GM13977 (cell line): Measurements from ENCODE around the gene PTTG1IP.

Experiments used
- DNase-seq: peaks from one replicate; pipeline ENCODE4 v3.0.0; 2012; ENCODE audit warnings: low spot score
- CTCF ChIP-seq: IDR thresholded peaks from 2 replicates; pipeline ENCODE4 v1.5.1; 2012; ENCODE audit warnings: mild to moderate bottlenecking, control low read depth; ENCODE audit not compliant: insufficient read depth; ENCODE audit errors: extremely low read depth, missing control alignments
- in situ Hi-C: fragments of 300-500 bp; cut with MboI; formaldehyde crosslinking; loops from one replicate; pipeline ENCODE4 v1.12.0; 2022; ENCODE audit warnings: low sequenced_read_pairs, low pct_unique_long_range_greater_than_20kb, mixed read lengths, inconsistent platforms; ENCODE audit not compliant: unreplicated experiment

Gene PTTG1IP, protein sequence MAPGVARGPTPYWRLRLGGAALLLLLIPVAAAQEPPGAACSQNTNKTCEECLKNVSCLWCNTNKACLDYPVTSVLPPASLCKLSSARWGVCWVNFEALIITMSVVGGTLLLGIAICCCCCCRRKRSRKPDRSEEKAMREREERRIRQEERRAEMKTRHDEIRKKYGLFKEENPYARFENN

DNA sequence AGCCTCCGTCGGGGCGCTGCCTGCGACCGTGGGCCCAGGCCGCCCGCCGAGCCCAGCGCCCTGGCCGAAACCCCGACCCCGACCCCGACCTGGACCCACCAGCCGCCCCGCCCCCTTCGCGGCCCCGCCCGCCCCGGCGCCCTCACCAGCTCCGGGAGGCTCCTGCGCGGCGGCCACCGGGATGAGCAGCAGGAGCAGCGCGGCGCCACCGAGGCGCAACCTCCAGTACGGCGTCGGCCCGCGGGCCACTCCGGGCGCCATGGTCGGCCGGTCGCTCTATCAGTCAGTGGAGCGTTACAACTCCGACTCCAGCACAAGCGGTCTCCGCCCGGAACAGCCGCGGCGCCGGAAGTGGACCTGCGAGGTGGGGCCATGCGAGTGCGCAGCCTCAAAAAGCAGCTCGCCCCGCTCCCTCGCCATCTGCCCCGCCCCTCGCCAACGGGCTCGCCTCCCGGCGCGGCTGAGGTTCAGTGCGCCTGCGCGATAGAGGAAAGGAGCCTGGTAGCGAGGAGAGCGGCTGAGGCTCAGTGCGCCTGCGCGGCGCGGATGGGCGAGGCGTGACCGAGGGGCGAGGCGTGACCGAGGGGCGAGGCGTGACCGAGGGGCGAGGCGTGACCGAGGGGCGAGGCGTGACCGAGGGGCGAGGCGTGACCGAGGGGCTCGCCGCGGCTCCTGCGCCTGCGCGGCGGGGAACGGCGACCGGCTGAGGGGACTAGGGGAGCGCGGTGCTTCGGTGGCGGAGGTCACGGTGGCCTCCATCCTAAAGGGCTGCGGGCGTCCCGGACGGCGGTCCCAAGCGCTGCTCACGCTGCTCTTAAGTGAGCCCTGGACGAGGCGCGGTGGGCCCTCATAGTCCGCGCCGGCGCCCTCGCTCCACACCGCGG lies at the start of gene PTTG1IP:
PTTG1IP (minus strand) TSS at position 335 of the 884 bp plus-strand sequence; CDS start at position 261, 74 bp downstream.
- DNase-seq: peak; percentile 100
- no peak for TF ChIP-seq CTCF
- in situ Hi-C loops: no loop called here

- no peak for DNase-seq
- in situ Hi-C loops: loop anchor here (10.0 kb wide), 1 partner anchor 127 kb away; no protein-coding TSS in a partner anchor
- TF ChIP-seq CTCF: no peak
These were observed 48.4 kb upstream of the PTTG1IP start for GRCh38 chr21:44921928-44922327.

DNA sequence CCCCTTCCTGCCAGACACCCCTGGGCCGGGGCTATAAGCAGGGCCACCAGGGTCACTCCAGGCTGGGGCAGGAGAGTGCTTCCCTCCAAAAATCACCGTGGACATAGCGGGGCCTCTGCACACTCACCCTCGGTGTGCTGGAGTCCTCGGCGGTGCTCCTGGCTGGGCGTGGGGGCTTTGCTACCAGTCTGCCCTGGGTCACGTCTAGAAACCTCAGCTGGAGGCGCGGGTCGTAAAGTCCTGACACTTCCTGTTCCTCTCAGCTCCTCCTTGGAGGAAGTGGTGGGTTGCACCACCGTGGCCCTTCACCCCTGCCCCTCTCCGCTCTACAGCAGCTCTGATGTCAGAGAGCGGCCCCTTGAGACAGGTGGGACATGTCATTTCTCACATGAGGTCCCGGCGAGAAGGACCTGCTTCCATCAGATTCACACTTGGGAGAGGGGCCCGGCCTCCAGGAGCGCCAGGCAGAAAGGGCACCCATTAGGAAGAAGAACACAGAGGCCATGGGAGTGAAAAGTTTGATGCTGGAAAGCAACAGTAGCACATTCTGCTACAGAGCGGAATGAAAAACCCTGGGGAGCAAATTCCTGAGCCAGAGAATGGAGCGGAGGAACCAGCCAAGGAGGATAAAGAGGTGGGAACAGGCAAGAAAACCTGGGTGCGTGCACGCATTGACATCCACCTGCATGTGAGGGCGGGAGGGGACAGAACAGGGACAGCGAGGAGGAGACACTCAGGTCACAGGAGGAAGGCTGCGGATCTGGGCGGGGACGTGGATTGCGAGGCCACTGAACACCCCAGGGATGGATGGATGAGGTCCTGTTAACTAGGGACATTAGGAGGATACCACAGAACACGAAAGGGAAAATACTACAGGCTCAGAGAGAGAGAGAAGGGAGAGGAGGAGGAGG lies 47.5 kb upstream of the PTTG1IP start, which contains the start of gene ITGB2:
ITGB2 (minus strand) TSS at position 206 of the 911 bp plus-strand sequence. CDS start 10,117 bp downstream, outside the sequence.
- in situ Hi-C loops: loop anchor here (10.0 kb wide), 1 partner anchor 126 kb away; no protein-coding TSS in a partner anchor
- TF ChIP-seq CTCF: no peak
- peak; percentile 71 for DNase-seq

DNA sequence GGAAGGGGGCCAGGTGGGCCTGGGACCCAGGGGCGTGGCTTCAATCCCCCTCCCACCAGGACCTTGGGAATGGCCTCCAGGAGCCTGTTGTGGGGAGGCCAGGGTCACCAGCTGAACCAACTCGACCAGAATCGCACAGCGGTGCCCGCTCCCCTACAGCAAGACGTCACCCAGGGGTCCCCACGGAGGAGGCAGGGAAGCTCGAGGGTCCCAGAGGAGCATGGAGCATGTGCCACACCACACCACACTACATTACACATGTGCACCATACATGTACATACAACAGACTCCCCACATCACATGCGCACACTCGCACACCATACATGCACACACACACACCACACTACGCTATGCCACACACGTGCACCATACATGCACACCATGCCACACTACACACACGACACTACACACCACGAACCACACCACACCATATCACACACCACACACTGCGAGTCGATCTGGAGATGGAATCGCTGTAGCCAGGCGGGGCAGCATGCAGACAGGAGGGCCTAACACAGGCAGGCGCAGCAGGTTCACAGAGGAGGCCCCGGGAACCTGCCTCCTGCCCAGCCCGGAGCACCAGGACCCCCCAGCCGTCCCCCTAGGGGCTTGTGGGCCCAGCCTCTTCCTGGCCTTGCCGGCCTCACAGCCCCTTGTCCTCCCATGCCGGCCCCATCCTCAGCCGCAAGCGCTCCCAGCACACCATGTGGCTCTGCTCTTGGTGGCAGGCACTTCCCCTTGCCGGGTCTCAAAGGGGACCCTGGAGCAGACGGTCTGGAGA lies 46.6 kb upstream of the PTTG1IP start:
- TF ChIP-seq CTCF: peak; percentile 3
- in situ Hi-C loops: loop anchor here (10.0 kb wide), 1 partner anchor 125 kb away; no protein-coding TSS in a partner anchor
- no peak for DNase-seq

DNA sequence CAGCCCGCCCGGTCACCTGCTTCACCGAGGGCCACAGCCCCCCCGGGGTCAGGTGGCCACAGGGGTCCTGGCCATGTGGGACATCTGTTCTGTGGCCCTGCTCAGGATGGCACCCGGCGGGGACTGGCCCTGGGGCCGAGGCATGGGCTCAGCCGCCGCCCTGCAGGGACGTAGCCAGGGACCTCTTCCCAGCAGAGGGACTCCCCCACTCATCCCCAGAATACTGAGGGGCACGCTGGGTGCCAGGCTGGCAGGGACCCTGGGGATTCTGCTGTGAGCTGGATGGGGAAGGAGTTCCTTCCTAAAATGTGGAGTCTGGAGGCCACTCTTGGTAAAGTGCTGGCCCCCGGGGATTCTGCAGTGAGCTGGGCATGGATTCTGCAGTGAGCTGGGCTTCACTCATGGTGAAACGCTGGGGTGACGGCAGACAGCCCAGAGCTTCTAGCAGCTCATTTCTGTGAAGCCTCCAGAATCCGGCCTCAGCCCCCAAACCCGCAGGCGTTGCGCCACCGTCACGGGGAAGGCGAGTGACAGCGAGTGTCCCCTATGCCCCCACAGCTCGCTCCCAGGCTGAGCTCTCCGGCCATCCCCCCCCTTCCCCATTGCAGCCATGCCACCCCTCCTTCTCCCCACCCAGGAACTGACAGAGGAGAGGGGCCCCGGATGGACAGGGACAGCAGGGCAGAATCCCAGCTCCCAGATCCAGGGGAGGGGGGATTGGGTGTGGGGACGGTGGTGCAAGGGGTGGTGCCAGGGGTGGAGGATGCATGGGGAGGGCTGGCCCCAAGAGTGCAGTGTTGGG lies 45.8 kb upstream of the PTTG1IP start:
- in situ Hi-C loops: no loop called here
- DNase-seq: no peak
- TF ChIP-seq CTCF: no peak
